ENCODE data around the gene C7orf57.

C7orf57 gene

GRCh38 chr7:48006866-48007265, 28.5 kb upstream of the C7orf57 start:
- Histone ChIP-seq H3K79me1 (ENCODE audit: low read length) (no peaks in the 10 kb centered on the region), H3K9ac (ENCODE audit: low read length) (no peak overlapping the region), H2AK5ac (ENCODE audit: low read length) (no peak overlapping the region), H3K4ac (ENCODE audit: low read depth, low read length) (no peak overlapping the region), H4K8ac (ENCODE audit: low read depth, low read length) (no peak overlapping the region), H3K79me2 (ENCODE audit: control insufficient read depth, insufficient read depth, low read length) (no peaks in the 10 kb centered on the region), H3K4me2 (ENCODE audit: low read length) (no peak overlapping the region), H3K4me3 (ENCODE audit: low read length) (no peak overlapping the region), H2BK120ac (ENCODE audit: low read depth, low read length) (no peak overlapping the region), H3K18ac (ENCODE audit: low read length) (no peak overlapping the region), H3K36me3 (ENCODE audit: control insufficient read depth, insufficient read depth, low read length) (no peaks in the 10 kb centered on the region), H2BK5ac (ENCODE audit: low read length) (no peak overlapping the region), H3K27me3 (ENCODE audit: insufficient read depth, low read length, poor library complexity) (no peaks in the 10 kb centered on the region), H4K5ac (ENCODE audit: low read length) (no peak overlapping the region), H2BK15ac (replicated peaks; ENCODE audit: low read depth) (no peak overlapping the region), H3K23ac (ENCODE audit: low read length) (no peak overlapping the region), H3K4me1 (ENCODE audit: control insufficient read depth, low read depth, low read length) (peaks cover 5% of the 10 kb centered on the region), H3K56ac (ENCODE audit: low read length) (no peak overlapping the region), H3K27ac (ENCODE audit: low read depth, low read length) (no peak overlapping the region)
- DNase-seq: no peak
- WGBS (ENCODE audit: extremely low coverage, insufficient coverage, low lambda C conversion rate): no CpG with 5 or more reads among the region's 6 CpGs

DNA sequence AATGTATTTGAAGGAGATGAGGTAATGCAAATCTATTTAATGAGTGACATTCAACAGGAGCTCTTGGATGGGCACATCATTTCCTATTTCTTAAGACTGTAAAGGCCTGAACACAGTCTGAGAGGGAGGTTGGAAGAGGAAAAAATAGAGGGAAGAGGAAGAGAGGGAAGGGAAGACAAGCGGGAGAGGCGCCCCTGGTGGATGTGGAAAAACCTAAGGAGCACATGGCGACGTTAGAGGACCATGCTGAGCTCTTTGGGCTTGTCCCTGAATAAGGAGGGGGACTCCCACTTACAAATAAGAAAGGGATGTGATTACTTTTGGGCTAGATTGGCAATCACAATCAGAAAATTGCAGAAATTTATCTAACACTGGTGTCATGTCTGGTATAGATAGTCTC, 26.1 kb upstream of the C7orf57 start:
- H3K79me2 ChIP-seq (ENCODE audit: control insufficient read depth, insufficient read depth, low read length): no peaks in the 10 kb centered on the region
- H2BK120ac ChIP-seq (ENCODE audit: low read depth, low read length): no peak overlapping the region
- no peak for DNase-seq
- WGBS (ENCODE audit: extremely low coverage, insufficient coverage, low lambda C conversion rate): no CpG with 5 or more reads among the region's 4 CpGs
- H4K5ac ChIP-seq (ENCODE audit: low read length): no peak overlapping the region
- H3K23ac ChIP-seq (ENCODE audit: low read length): no peak overlapping the region
- no peaks in the 10 kb centered on the region for H3K27me3 ChIP-seq (ENCODE audit: insufficient read depth, low read length, poor library complexity)
- no peak overlapping the region for H2BK15ac ChIP-seq (replicated peaks; ENCODE audit: low read depth)
- no peak overlapping the region for H3K18ac ChIP-seq (ENCODE audit: low read length)
- no peaks in the 10 kb centered on the region for H3K36me3 ChIP-seq (ENCODE audit: control insufficient read depth, insufficient read depth, low read length)
- H3K56ac ChIP-seq (ENCODE audit: low read length): no peak overlapping the region
- H3K79me1 ChIP-seq (ENCODE audit: low read length): no peaks in the 10 kb centered on the region
- no peak overlapping the region for H3K27ac ChIP-seq (ENCODE audit: low read depth, low read length)
- H4K8ac ChIP-seq (ENCODE audit: low read depth, low read length): no peak overlapping the region
- H2BK5ac ChIP-seq (ENCODE audit: low read length): no peak overlapping the region
- H3K9ac ChIP-seq (ENCODE audit: low read length): no peak overlapping the region
- H3K4me2 ChIP-seq (ENCODE audit: low read length): no peak overlapping the region
- H3K4me3 ChIP-seq (ENCODE audit: low read length): no peak overlapping the region
- peaks cover 5% of the 10 kb centered on the region for H3K4me1 ChIP-seq (ENCODE audit: control insufficient read depth, low read depth, low read length)
- H3K4ac ChIP-seq (ENCODE audit: low read depth, low read length): no peak overlapping the region
- no peak overlapping the region for H2AK5ac ChIP-seq (ENCODE audit: low read length)

- no peak overlapping the region for H2BK15ac ChIP-seq (replicated peaks; ENCODE audit: low read depth)
These were observed 25.4 kb upstream of the C7orf57 start for GRCh38 chr7:48009954-48010353.

DNA sequence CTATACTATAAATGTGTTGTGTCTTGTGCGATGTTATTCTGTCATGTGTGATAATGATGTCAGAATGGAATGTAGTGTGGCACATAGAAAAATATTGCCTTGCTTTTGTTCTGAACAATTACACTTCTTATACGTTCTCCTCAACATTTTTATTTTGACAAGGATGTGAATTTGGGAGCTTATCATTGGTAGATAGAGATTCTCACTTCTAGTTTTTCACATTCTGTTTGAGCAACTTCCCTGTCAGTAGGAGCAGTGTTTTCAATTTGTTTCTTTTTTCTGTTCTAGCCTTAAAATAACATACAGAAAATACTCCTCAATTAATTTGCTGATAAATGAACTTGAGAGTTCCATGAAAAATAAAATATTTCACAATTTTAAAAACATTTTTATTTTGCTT, 24.0 kb upstream of the C7orf57 start:
- Histone ChIP-seq H2AK5ac (ENCODE audit: low read length) (no peak overlapping the region), H3K18ac (ENCODE audit: low read length) (no peak overlapping the region), H2BK120ac (ENCODE audit: low read depth, low read length) (no peak overlapping the region), H2BK5ac (ENCODE audit: low read length) (no peak overlapping the region), H3K36me3 (ENCODE audit: control insufficient read depth, insufficient read depth, low read length) (no peaks in the 10 kb centered on the region), H3K79me1 (ENCODE audit: low read length) (no peaks in the 10 kb centered on the region), H3K27me3 (ENCODE audit: insufficient read depth, low read length, poor library complexity) (no peaks in the 10 kb centered on the region), H3K4me3 (ENCODE audit: low read length) (no peak overlapping the region), H3K23ac (ENCODE audit: low read length) (no peak overlapping the region), H3K4me2 (ENCODE audit: low read length) (no peak overlapping the region), H3K56ac (ENCODE audit: low read length) (no peak overlapping the region), H3K79me2 (ENCODE audit: control insufficient read depth, insufficient read depth, low read length) (no peaks in the 10 kb centered on the region), H4K8ac (ENCODE audit: low read depth, low read length) (no peak overlapping the region), H3K27ac (ENCODE audit: low read depth, low read length) (no peak overlapping the region), H3K4me1 (ENCODE audit: control insufficient read depth, low read depth, low read length) (peaks cover 5% of the 10 kb centered on the region), H3K9ac (ENCODE audit: low read length) (no peak overlapping the region), H4K5ac (ENCODE audit: low read length) (no peak overlapping the region), H3K4ac (ENCODE audit: low read depth, low read length) (no peak overlapping the region), H2BK15ac (replicated peaks; ENCODE audit: low read depth) (no peak overlapping the region)
- WGBS (ENCODE audit: extremely low coverage, insufficient coverage, low lambda C conversion rate): no CpG with 5 or more reads among the region's 2 CpGs
- DNase-seq: no peak

More at GRCh38 chr7:48009954-48010353, 25.4 kb upstream of the C7orf57 start:
- H3K18ac ChIP-seq (ENCODE audit: low read length): no peak overlapping the region
- H3K36me3 ChIP-seq (ENCODE audit: control insufficient read depth, insufficient read depth, low read length): no peaks in the 10 kb centered on the region
- no peak for DNase-seq
- peak overlapping the region; percentile 34 for H2AK5ac ChIP-seq (ENCODE audit: low read length)
- H2BK5ac ChIP-seq (ENCODE audit: low read length): no peak overlapping the region
- WGBS (ENCODE audit: extremely low coverage, insufficient coverage, low lambda C conversion rate): no CpG with 5 or more reads among the region's 4 CpGs
- H3K79me2 ChIP-seq (ENCODE audit: control insufficient read depth, insufficient read depth, low read length): no peaks in the 10 kb centered on the region
- no peak overlapping the region for H3K56ac ChIP-seq (ENCODE audit: low read length)
- no peak overlapping the region for H3K23ac ChIP-seq (ENCODE audit: low read length)
- no peak overlapping the region for H3K9ac ChIP-seq (ENCODE audit: low read length)
- no peak overlapping the region for H3K4ac ChIP-seq (ENCODE audit: low read depth, low read length)
- H4K8ac ChIP-seq (ENCODE audit: low read depth, low read length): no peak overlapping the region
- H3K4me3 ChIP-seq (ENCODE audit: low read length): no peak overlapping the region
- no peak overlapping the region for H3K27ac ChIP-seq (ENCODE audit: low read depth, low read length)
- H3K4me1 ChIP-seq (ENCODE audit: control insufficient read depth, low read depth, low read length): peaks cover 5% of the 10 kb centered on the region
- H3K4me2 ChIP-seq (ENCODE audit: low read length): no peak overlapping the region
- H3K79me1 ChIP-seq (ENCODE audit: low read length): no peaks in the 10 kb centered on the region
- no peak overlapping the region for H4K5ac ChIP-seq (ENCODE audit: low read length)
- H3K27me3 ChIP-seq (ENCODE audit: insufficient read depth, low read length, poor library complexity): no peaks in the 10 kb centered on the region
- H2BK120ac ChIP-seq (ENCODE audit: low read depth, low read length): no peak overlapping the region

- no peak overlapping the region for H3K27ac ChIP-seq (ENCODE audit: low read depth, low read length)
- no peaks in the 10 kb centered on the region for H3K36me3 ChIP-seq (ENCODE audit: control insufficient read depth, insufficient read depth, low read length)
- H3K23ac ChIP-seq (ENCODE audit: low read length): no peak overlapping the region
- H3K4me1 ChIP-seq (ENCODE audit: control insufficient read depth, low read depth, low read length): peaks cover 5% of the 10 kb centered on the region
- H2BK120ac ChIP-seq (ENCODE audit: low read depth, low read length): no peak overlapping the region
- no peak overlapping the region for H3K56ac ChIP-seq (ENCODE audit: low read length)
- H3K79me1 ChIP-seq (ENCODE audit: low read length): no peaks in the 10 kb centered on the region
- no peak overlapping the region for H3K4ac ChIP-seq (ENCODE audit: low read depth, low read length)
- no peak overlapping the region for H2AK5ac ChIP-seq (ENCODE audit: low read length)
- no CpG with 5 or more reads among the region's 3 CpGs for WGBS (ENCODE audit: extremely low coverage, insufficient coverage, low lambda C conversion rate)
- no peaks in the 10 kb centered on the region for H3K27me3 ChIP-seq (ENCODE audit: insufficient read depth, low read length, poor library complexity)
- no peak overlapping the region for H3K9ac ChIP-seq (ENCODE audit: low read length)
- no peak overlapping the region for H4K5ac ChIP-seq (ENCODE audit: low read length)
- H3K4me3 ChIP-seq (ENCODE audit: low read length): no peak overlapping the region
- H3K79me2 ChIP-seq (ENCODE audit: control insufficient read depth, insufficient read depth, low read length): no peaks in the 10 kb centered on the region
- H3K4me2 ChIP-seq (ENCODE audit: low read length): no peak overlapping the region
- H2BK15ac ChIP-seq (replicated peaks; ENCODE audit: low read depth): no peak overlapping the region
- DNase-seq: no peak
- no peak overlapping the region for H3K18ac ChIP-seq (ENCODE audit: low read length)
- no peak overlapping the region for H2BK5ac ChIP-seq (ENCODE audit: low read length)
- H4K8ac ChIP-seq (ENCODE audit: low read depth, low read length): no peak overlapping the region
These were observed 23.4 kb upstream of the C7orf57 start for GRCh38 chr7:48011951-48012350.

GRCh38 chr7:48016641-48017040, 18.7 kb upstream of the C7orf57 start:
- no peak overlapping the region for H4K8ac ChIP-seq (ENCODE audit: low read depth, low read length)
- no peaks in the 10 kb centered on the region for H3K79me2 ChIP-seq (ENCODE audit: control insufficient read depth, insufficient read depth, low read length)
- H3K4me2 ChIP-seq (ENCODE audit: low read length): no peak overlapping the region
- H2BK15ac ChIP-seq (replicated peaks; ENCODE audit: low read depth): no peak overlapping the region
- no peaks in the 10 kb centered on the region for H3K36me3 ChIP-seq (ENCODE audit: control insufficient read depth, insufficient read depth, low read length)
- no peaks in the 10 kb centered on the region for H3K27me3 ChIP-seq (ENCODE audit: insufficient read depth, low read length, poor library complexity)
- no peak overlapping the region for H3K4ac ChIP-seq (ENCODE audit: low read depth, low read length)
- H3K27ac ChIP-seq (ENCODE audit: low read depth, low read length): no peak overlapping the region
- no peak overlapping the region for H2BK5ac ChIP-seq (ENCODE audit: low read length)
- H2BK120ac ChIP-seq (ENCODE audit: low read depth, low read length): no peak overlapping the region
- no peak overlapping the region for H3K9ac ChIP-seq (ENCODE audit: low read length)
- H3K18ac ChIP-seq (ENCODE audit: low read length): no peak overlapping the region
- DNase-seq: no peak
- H3K4me1 ChIP-seq (ENCODE audit: control insufficient read depth, low read depth, low read length): no peaks in the 10 kb centered on the region
- no peaks in the 10 kb centered on the region for H3K79me1 ChIP-seq (ENCODE audit: low read length)
- H3K23ac ChIP-seq (ENCODE audit: low read length): no peak overlapping the region
- no peak overlapping the region for H3K56ac ChIP-seq (ENCODE audit: low read length)
- no peak overlapping the region for H2AK5ac ChIP-seq (ENCODE audit: low read length)
- H3K4me3 ChIP-seq (ENCODE audit: low read length): no peak overlapping the region
- no peak overlapping the region for H4K5ac ChIP-seq (ENCODE audit: low read length)

Measured in mesendoderm (in vitro differentiated cells).